ENCODE data around the gene ARHGAP42. TPM values are rescaled to one million over a fixed set of nuclear protein-coding genes. Genes with fewer than 3 reads are reported as not detected.

Gene ARHGAP42
- total and polyA plus RNA-seq, 9 donors: 4.3 to 11.8 (median 7.0) TPM

DNA sequence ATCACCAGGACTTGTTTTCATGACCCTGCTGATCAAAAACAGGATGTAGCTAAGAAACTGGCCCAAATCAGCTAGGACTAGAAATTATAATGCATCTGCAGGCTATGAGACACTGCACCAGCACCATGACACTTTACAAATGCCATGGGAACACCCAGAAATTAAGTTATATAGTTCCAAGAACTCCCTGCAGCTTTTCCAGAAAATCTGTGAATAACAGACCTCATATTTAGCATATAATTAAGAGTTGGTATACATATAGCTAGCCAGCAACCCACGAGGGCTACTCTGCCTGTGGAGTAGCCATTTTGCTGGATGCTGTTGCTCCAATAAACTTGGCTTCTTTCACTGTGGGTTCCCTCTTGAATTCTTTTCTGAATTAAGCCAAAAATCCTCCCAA is 341.6 kb downstream of the ARHGAP42 start:
- 35 to 51% (median 41%) methylated on average over 1 of the region's 1 CpG for WGBS, 3 donors
- Histone ChIP-seq H3K27me3 (no peaks in the 10 kb centered on the region), H3K4me1 (ENCODE audit: insufficient read depth) (peaks cover 6% of the 10 kb centered on the region), H3K27ac (peak overlapping the region in 1 of 2 donors; percentile 21), H3K4me3 (no peak overlapping the region), H3K9me3 (no peaks in the 10 kb centered on the region), H3K36me3 (no peaks in the 10 kb centered on the region)
- DNase-seq: no peak
- no peak for TF ChIP-seq CTCF (IDR thresholded peaks at IDR 0.05)
- TF ChIP-seq POLR2A (IDR thresholded peaks at IDR 0.05): no peak
- TF ChIP-seq EP300 (IDR thresholded peaks at IDR 0.05): no peak
- intact Hi-C loops (cut with DNase I): no loop called here

- Histone ChIP-seq H3K9me3 (no peaks in the 10 kb centered on the region), H3K4me1 (ENCODE audit: insufficient read depth) (peaks cover 8% of the 10 kb centered on the region), H3K27ac (no peak overlapping the region), H3K27me3 (no peaks in the 10 kb centered on the region), H3K4me3 (no peak overlapping the region), H3K36me3 (no peaks in the 10 kb centered on the region)
- WGBS, 3 donors: 14 to 27% (median 21%) methylated on average over 3 of the region's 3 CpGs
- intact Hi-C loops (cut with DNase I): loop anchor here in 1 of 4 donors (5.0 kb wide), 1 partner anchor 97 kb away; the partner anchor contains the start of gene PGR
- TF ChIP-seq CTCF (IDR thresholded peaks at IDR 0.05): no peak
- no peak for TF ChIP-seq EP300 (IDR thresholded peaks at IDR 0.05)
- DNase-seq: no peak
Measured at GRCh38 chr11:101030015-101030414, 342.9 kb downstream of the ARHGAP42 start.

GRCh38 chr11:101030692-101031091 is 343.6 kb downstream of the ARHGAP42 start:
- Histone ChIP-seq H3K36me3 (no peaks in the 10 kb centered on the region), H3K9me3 (no peaks in the 10 kb centered on the region), H3K27me3 (no peaks in the 10 kb centered on the region), H3K4me1 (ENCODE audit: insufficient read depth) (peaks cover 8% of the 10 kb centered on the region), H3K27ac (no peak overlapping the region), H3K4me3 (no peak overlapping the region)
- TF ChIP-seq POLR2A (IDR thresholded peaks at IDR 0.05) (no peak), CTCF (IDR thresholded peaks at IDR 0.05) (no peak), EP300 (IDR thresholded peaks at IDR 0.05) (no peak)
- intact Hi-C loops (cut with DNase I): loop anchor here in 1 of 4 donors (5.0 kb wide), 1 partner anchor 97 kb away; the partner anchor contains the start of gene PGR
- WGBS, 3 donors: 94 to 100% (median 96%) methylated on average over 1 of the region's 1 CpG
- DNase-seq: no peak

DNA sequence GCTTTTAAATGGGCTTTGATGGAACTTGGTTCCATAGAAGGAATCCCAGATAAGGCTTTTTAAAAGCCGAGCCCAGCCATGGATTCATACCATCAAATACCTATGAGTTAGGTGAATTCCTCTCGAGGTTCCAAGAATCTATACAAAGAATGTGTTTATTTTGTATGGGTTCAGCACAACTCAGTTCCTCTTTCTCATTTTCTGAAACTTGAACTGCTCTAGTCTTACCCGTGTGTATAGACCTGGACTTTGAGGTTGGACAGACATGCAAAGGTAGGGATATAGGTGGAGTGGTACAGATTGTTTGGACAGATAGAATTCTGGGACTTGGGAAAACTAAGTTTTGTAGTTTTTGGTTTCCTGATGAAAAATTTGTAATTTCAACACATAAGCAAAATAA is 344.6 kb downstream of the ARHGAP42 start:
- DNase-seq: no peak
- WGBS, 3 donors: 91 to 96% (median 93%) methylated on average over 3 of the region's 3 CpGs
- H3K4me1 ChIP-seq (ENCODE audit: insufficient read depth): peaks cover 8% of the 10 kb centered on the region
- H3K4me3 ChIP-seq: no peak overlapping the region
- intact Hi-C loops (cut with DNase I): loop anchor here in 1 of 4 donors (5.0 kb wide), 1 partner anchor 96 kb away; the partner anchor contains the start of gene PGR
- TF ChIP-seq POLR2A (IDR thresholded peaks at IDR 0.05): no peak
- TF ChIP-seq EP300 (IDR thresholded peaks at IDR 0.05): no peak
- TF ChIP-seq CTCF (IDR thresholded peaks at IDR 0.05): no peak
- H3K9me3 ChIP-seq: no peaks in the 10 kb centered on the region
- no peaks in the 10 kb centered on the region for H3K36me3 ChIP-seq
- no peaks in the 10 kb centered on the region for H3K27me3 ChIP-seq
- no peak overlapping the region for H3K27ac ChIP-seq

All from ovary (tissue), 9 donors.